ENCODE results near the gene UNKL. TPM values are rescaled to one million over a fixed set of nuclear protein-coding genes. Genes with fewer than 3 reads are reported as not detected.

UNKL gene
- total RNA-seq, 1 donor from 2014 or later = 43.6 TPM

DNA sequence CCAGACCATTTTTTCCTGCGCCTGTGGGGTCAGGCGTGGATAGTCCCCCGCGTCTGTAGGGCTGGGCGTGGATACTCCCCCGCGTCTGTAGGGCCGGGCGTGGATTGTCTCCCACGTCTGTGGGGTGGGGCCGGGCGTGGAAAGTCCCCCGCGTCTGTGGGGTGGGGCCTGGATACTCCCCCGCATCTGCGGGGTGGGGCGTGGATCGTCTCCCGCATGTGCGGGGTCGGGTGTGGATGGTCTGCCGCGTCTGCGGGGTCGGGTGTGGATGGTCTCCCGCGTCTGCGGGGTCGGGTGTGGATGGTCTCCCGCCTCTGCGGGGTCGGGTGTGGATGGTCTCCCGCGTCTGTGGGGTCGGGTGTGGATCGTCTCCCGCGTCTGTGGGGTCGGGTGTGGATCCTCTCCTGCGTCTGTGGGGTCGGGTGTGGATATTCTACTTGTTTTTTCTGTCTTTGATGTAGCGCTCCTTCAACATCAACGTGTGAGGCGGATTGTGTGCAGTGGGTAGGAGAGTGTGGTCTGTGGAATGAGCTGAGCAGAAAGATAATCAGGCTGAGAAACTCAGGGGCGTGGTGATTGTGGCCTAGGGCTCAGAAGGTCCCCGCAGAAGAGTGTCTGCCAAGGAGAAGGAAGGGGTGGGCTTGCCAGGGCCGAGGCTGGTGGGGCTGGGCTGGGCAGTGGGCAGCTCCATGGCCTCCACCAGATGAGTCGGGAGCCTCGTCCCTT lies 59.5 kb downstream of the UNKL start:
- Mint-ChIP-seq H3K27ac (no peak overlapping the region), H3K36me3 (no peaks in the 10 kb centered on the region), H3K27me3 (ENCODE audit: low read depth) (no peaks in the 10 kb centered on the region), H3K9me3 (no peaks in the 10 kb centered on the region), H3K4me3 (no peak overlapping the region), H3K4me1 (peaks cover 13% of the 10 kb centered on the region)
- no peak for DNase-seq (ENCODE audit: low spot score in 2 of 2, unreplicated experiment in 2 of 2)
- no peak for TF ChIP-seq CTCF (IDR thresholded peaks at IDR 0.05; ENCODE audit: unreplicated experiment)

DNA sequence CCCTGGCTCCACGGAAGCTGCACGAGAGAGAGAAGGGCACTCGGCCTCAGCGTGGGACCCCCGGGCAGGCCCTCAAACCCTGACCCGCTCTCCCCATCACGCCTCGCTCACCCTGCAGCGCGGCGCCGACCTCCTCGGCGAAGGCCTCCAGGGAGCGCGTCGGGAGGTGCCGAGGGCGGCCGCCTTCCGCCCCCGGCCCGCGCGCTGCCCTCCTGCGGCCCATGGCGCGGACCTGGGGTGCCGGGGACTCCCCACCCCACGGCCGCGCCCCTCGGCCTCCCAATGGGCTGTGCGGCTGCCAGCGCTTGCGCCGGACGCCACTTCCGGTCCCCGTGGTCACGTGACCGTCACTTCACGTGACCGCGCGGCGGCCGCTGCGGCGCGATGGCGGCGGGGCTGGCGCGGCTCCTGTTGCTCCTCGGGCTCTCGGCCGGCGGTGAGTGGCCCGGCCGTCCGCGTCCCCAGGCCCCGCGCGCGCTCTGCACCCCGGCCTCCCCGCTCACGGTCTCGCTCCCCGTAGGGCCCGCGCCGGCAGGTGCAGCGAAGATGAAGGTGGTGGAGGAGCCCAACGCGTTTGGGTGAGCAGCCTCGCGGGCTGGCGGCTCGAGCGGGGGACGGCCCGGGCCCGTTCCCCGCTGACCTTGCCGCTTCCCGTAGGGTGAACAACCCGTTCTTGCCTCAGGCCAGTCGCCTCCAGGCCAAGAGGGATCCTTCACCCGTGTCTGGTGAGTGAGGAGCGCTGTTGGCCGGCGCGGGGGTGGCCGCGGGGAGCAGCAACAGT lies 62.7 kb downstream of the UNKL start, which contains the start of the genes GNPTG and TSR3:
Gene GNPTG, plus strand, starts transcription at position 350 of the 781 bp plus-strand sequence. Its CDS starts 35 bp downstream, at position 385.
Gene TSR3, minus strand, starts transcription at position 297 of the 781 bp plus-strand sequence. Its CDS starts 74 bp downstream, at position 223.
- Mint-ChIP-seq H3K36me3 (no peaks in the 10 kb centered on the region), H3K27ac (peak within 1 kb of the TSS; percentile 72), H3K27me3 (ENCODE audit: low read depth) (no peaks in the 10 kb centered on the region), H3K9me3 (no peaks in the 10 kb centered on the region), H3K4me1 (peaks cover 13% of the 10 kb centered on the region), H3K4me3 (peak within 1 kb of the TSS; percentile 81)
- no peak for TF ChIP-seq CTCF (IDR thresholded peaks at IDR 0.05; ENCODE audit: unreplicated experiment)
- peak; percentile 83 to 88 for DNase-seq (ENCODE audit: low spot score in 2 of 2, unreplicated experiment in 2 of 2)

DNA sequence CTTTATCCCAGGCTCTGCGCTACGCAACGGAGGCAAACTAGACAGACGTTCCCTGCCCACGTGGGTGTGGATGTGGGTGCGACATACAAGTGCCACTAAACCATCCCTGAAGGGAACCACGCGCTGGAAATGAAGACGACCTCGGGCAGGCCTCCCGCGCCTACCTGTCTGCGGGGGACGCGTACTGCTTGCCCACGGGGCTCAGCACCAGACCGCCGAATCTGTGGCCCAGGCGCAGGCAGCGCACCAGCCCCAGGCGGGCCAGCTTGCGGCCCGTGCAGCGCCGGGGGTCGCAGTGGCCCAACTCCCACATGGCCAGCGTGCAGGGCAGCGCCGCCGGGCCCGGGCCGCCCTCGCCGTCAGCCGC lies 63.3 kb downstream of the UNKL start:
- DNase-seq (ENCODE audit: low spot score in 2 of 2, unreplicated experiment in 2 of 2) = no peak
- H3K4me1 Mint-ChIP-seq = peaks cover 13% of the 10 kb centered on the region
- H3K9me3 Mint-ChIP-seq = no peaks in the 10 kb centered on the region
- no peaks in the 10 kb centered on the region for H3K36me3 Mint-ChIP-seq
- H3K27me3 Mint-ChIP-seq (ENCODE audit: low read depth) = peaks cover under 1% of the 10 kb centered on the region
- TF ChIP-seq CTCF (IDR thresholded peaks at IDR 0.05; ENCODE audit: unreplicated experiment) = no peak
- H3K4me3 Mint-ChIP-seq = peak overlapping the region; percentile 74
- peak overlapping the region; percentile 47 for H3K27ac Mint-ChIP-seq

DNA sequence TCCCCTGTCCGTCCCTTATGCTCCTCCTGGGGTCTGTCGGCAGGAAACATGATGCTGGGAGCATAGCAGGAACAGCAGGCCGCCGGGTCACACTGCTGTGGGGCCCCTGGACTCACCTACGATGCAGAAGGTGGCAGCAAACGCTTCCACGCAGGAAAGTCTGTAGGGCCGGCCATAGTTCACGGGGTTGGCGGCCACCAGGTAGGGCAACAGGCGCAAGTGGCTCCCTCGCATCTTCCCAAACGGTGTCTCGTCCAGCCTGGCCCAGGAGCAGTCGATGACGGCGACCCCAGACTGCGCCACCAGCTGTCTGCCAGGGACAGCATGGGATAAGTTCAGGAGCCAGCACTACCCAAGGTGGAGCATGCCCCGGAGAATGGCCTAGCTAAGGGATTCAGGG lies 63.8 kb downstream of the UNKL start:
- Mint-ChIP-seq H3K4me1 (peaks cover 13% of the 10 kb centered on the region), H3K4me3 (peak overlapping the region; percentile 74), H3K27me3 (ENCODE audit: low read depth) (peaks cover 1% of the 10 kb centered on the region), H3K9me3 (no peaks in the 10 kb centered on the region), H3K36me3 (no peaks in the 10 kb centered on the region), H3K27ac (no peak overlapping the region)
- no peak for DNase-seq (ENCODE audit: low spot score in 2 of 2, unreplicated experiment in 2 of 2)
- TF ChIP-seq CTCF (IDR thresholded peaks at IDR 0.05; ENCODE audit: unreplicated experiment) = no peak

DNA sequence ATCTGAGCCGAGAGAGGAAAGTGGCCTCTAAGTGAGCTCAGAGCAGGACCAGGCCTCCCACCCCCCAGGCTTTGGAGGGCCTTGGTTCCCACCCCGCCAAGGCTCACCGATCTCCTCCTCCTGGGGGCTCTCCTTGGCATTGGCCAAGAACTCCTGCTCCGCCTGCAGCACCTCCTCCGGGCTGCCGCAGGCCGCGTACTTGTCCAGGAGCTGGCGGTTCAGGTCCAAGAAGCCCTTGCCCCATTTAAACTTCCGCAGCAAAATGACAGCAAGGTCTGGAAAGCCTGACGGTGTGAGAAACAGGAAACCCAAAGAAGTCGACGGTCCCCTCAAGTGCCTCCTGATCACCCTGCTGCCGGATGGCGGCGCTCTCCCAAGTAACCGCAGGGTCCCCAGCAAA lies 64.6 kb downstream of the UNKL start:
- Mint-ChIP-seq H3K27ac (no peak overlapping the region), H3K4me3 (peak overlapping the region; percentile 74)

More for the DNA sequence above, 64.6 kb downstream of the UNKL start:
- TF ChIP-seq CTCF (IDR thresholded peaks at IDR 0.05; ENCODE audit: unreplicated experiment) = no peak
- Mint-ChIP-seq H3K27me3 (ENCODE audit: low read depth) (peaks cover 1% of the 10 kb centered on the region), H3K4me1 (peaks cover 13% of the 10 kb centered on the region), H3K36me3 (no peaks in the 10 kb centered on the region), H3K9me3 (no peaks in the 10 kb centered on the region)
- DNase-seq (ENCODE audit: low spot score in 2 of 2, unreplicated experiment in 2 of 2) = no peak
